SK-N-SH (cell line): ENCODE data around the gene GDF3. TPM values are rescaled to one million over a fixed set of nuclear protein-coding genes. Genes with fewer than 3 reads are reported as not detected.
"Not testable (repeated sequence)": the region's sequence is repeated elsewhere in the genome, so short reads cannot be mapped to it uniquely, and the experiment has no call there.

Experiments
- CTCF ChIA-PET: fragments of 300-600, 350-600 bp; formaldehyde crosslinking; extraction: SDS; loops from one replicate; lab custom pipeline; 2021; lab: Yijun Ruan, JAX
- POLR2A ChIA-PET: fragments of 350-600 bp; sonication (Branson Sonifier 250); formaldehyde crosslinking; extraction: SDS; loops from one replicate; lab custom pipeline; 2020; ENCODE audit warnings: antibody characterized with exemption, inconsistent platforms; lab: Yijun Ruan, JAX
- DNase-seq: peaks from one replicate; pipeline ENCODE4 v3.0.0; 2012
- H2AFZ ChIP-seq: fragments of 200-600 bp; sonication (generic); 2 replicates; pipeline ENCODE4 v1.8.1; 2016; ENCODE audit warnings: antibody characterized with exemption, mild to moderate bottlenecking, low read depth
- H3F3A ChIP-seq: fragments of 200-600 bp; sonication (generic); replicated peaks from 2 replicates; pipeline ENCODE3; 2016; ENCODE audit warnings: antibody characterized with exemption, mild to moderate bottlenecking; ENCODE audit not compliant: insufficient read depth
- H3K27ac ChIP-seq, 2 experiments: fragments of 200-500 bp in 1 of 2; fragments of 200-600 bp in 1 of 2; sonication (Bioruptor generic) in 1 of 2; sonication (generic), shearing (Covaris generic) in 1 of 2; 2 replicates each; pipeline versions ENCODE4 v1.5.1 to v1.6.1; 2014 to 2016; ENCODE audit warnings: low read depth in 2 of 2, inconsistent platforms in 1 of 2, low read length in 1 of 2, mild to moderate bottlenecking in 1 of 2, mixed read lengths in 1 of 2
- H3K27me3 ChIP-seq: fragments of 200-600 bp; sonication (generic), shearing (Covaris generic); 2 replicates; pipeline ENCODE4 v1.6.1; 2016; ENCODE audit warnings: mixed run types; ENCODE audit not compliant: insufficient read depth
- H3K36me3 ChIP-seq, 2 experiments: fragments of 200-500 bp in 1 of 2; fragments of 200-600 bp in 1 of 2; sonication (Bioruptor generic) in 1 of 2; sonication (generic) in 1 of 2; replicated peaks in 1 of 2; 2 replicates each; pipeline versions ENCODE3 to v1.5.1; 2014 to 2016; ENCODE audit warnings: low read length in 1 of 2, mild to moderate bottlenecking in 1 of 2; ENCODE audit not compliant: insufficient read depth in 2 of 2, control insufficient read depth in 1 of 2
- H3K4me1 ChIP-seq, 2 experiments: fragments of 200-500 bp in 1 of 2; fragments of 200-600 bp in 1 of 2; sonication (Bioruptor generic) in 1 of 2; sonication (generic), shearing (Covaris generic) in 1 of 2; 2 replicates each; pipeline versions ENCODE4 v1.5.1 to v1.6.1; 2014 to 2016; ENCODE audit warnings: low read depth in 1 of 2, low read length in 1 of 2, mixed run types in 1 of 2; ENCODE audit not compliant: insufficient read depth in 2 of 2, control insufficient read depth in 1 of 2
- H3K4me2 ChIP-seq: fragments of 200-600 bp; sonication (generic), shearing (Covaris generic); 2 replicates; pipeline ENCODE4 v1.6.1; 2017; ENCODE audit warnings: mixed run types
- H3K4me3 ChIP-seq, 2 experiments: fragments of 200-500 bp in 1 of 2; fragments of 200-600 bp in 1 of 2; sonication (Bioruptor generic) in 1 of 2; sonication (generic), shearing (Covaris generic) in 1 of 2; 2 replicates each; pipeline versions ENCODE4 v1.5.1 to v1.8.1; 2014 to 2016; ENCODE audit warnings: low read depth in 2 of 2, inconsistent platforms in 1 of 2, low read length in 1 of 2, mild to moderate bottlenecking in 1 of 2, mixed read lengths in 1 of 2, moderate library complexity in 1 of 2
- H3K79me2 ChIP-seq: fragments of 200-600 bp; sonication (generic); 2 replicates; pipeline ENCODE4 v1.8.1; 2017; ENCODE audit warnings: mild to moderate bottlenecking; ENCODE audit not compliant: insufficient read depth
- H3K9ac ChIP-seq: fragments of 200-600 bp; sonication (generic); 2 replicates; pipeline ENCODE4 v1.6.1; 2017; ENCODE audit warnings: mixed run types
- H3K9me2 ChIP-seq: fragments of 200-600 bp; sonication (generic); 2 replicates; pipeline ENCODE4 v1.6.1; 2017; ENCODE audit warnings: mixed run types
- H3K9me3 ChIP-seq: fragments of 200-600 bp; sonication (generic); 2 replicates; pipeline ENCODE4 v1.6.1; 2017; ENCODE audit warnings: mixed run types, mild to moderate bottlenecking, moderate library complexity
- H4K20me1 ChIP-seq: fragments of 200-600 bp; sonication (generic); 2 replicates; pipeline ENCODE4 v1.6.1; 2017; ENCODE audit warnings: mild to moderate bottlenecking, mixed run types; ENCODE audit not compliant: insufficient read depth
- ELF1 ChIP-seq: IDR thresholded peaks from 2 replicates; pipeline ENCODE4 v1.4.0; 2012
- EZH2phosphoT487 ChIP-seq: fragments of 200-600 bp; sonication (generic); IDR thresholded peaks from 2 replicates; pipeline ENCODE4 v1.6.1; 2017; ENCODE audit warnings: low read depth, mixed run types, mild to moderate bottlenecking, antibody characterized with exemption, moderate library complexity, borderline replicate concordance
- FOXJ3 ChIP-seq: sonication (generic); formaldehyde crosslinking; IDR thresholded peaks from 2 replicates; pipeline ENCODE4 v1.5.1; 2020; ENCODE audit warnings: mild to moderate bottlenecking, missing genetic modification reagents
- GABPA ChIP-seq: IDR thresholded peaks from 2 replicates; pipeline ENCODE4 v1.4.0; 2012; ENCODE audit warnings: low read depth, mild to moderate bottlenecking
- GATA2 ChIP-seq: sonication (generic); formaldehyde crosslinking; IDR thresholded peaks from 2 replicates; pipeline ENCODE4 v1.5.0; 2020; ENCODE audit warnings: mild to moderate bottlenecking, missing genetic modification reagents
- JUND ChIP-seq: IDR thresholded peaks from 2 replicates; pipeline ENCODE4 v1.4.0; 2012
- MXI1 ChIP-seq: IDR thresholded peaks from 2 replicates; pipeline ENCODE4 v1.6.1; 2012; ENCODE audit warnings: mild to moderate bottlenecking, low read depth, low read length, improper control_type of control experiment
- RCOR1 ChIP-seq: fragments of 150-350 bp; IDR thresholded peaks from 2 replicates; pipeline ENCODE4 v1.6.1; 2017; ENCODE audit warnings: antibody characterized with exemption, low read length
- RXRA ChIP-seq: IDR thresholded peaks from 2 replicates; pipeline ENCODE4 v1.4.0; 2012; ENCODE audit warnings: low read depth, mild to moderate bottlenecking, borderline replicate concordance
- SIN3A ChIP-seq: IDR thresholded peaks from 2 replicates; pipeline ENCODE4 v1.6.1; 2012; ENCODE audit warnings: low read depth, mild to moderate bottlenecking, low read length, moderate library complexity, borderline replicate concordance
- TAF1 ChIP-seq: IDR thresholded peaks from 2 replicates; pipeline ENCODE4 v1.6.1; 2012; ENCODE audit warnings: low read depth, mild to moderate bottlenecking, low read length, moderate library complexity, borderline replicate concordance
- TCF12 ChIP-seq: IDR thresholded peaks from 2 replicates; pipeline ENCODE4 v1.4.0; 2012
- TEAD4 ChIP-seq: IDR thresholded peaks from 2 replicates; pipeline ENCODE4 v1.4.0; 2012; ENCODE audit warnings: mild to moderate bottlenecking, borderline replicate concordance; ENCODE audit not compliant: insufficient read depth
- WGBS: methylation state at CpG from one replicate; pipeline ENCODE4 v1.1.6; 2017; ENCODE audit warnings: low lambda C conversion rate; 5-methylcytosine and 5-hydroxymethylcytosine counted together
- polyA plus RNA-seq, 3 experiments: library from polyadenylated mRNA; depleted of rRNA; stranded (reverse); fragments of >200 nt; gene quantifications; 2 replicates each; pipeline ENCODE4 v1.2.3, GENCODE V29; 2012
- TF ChIP-seq, protein P1 (sequence below): fragments of 150-350 bp; IDR thresholded peaks from 2 replicates; pipeline ENCODE4 v1.6.1; 2016; ENCODE audit warnings: mild to moderate bottlenecking, low read depth, low read length
- TF ChIP-seq, protein P2 (sequence below): fragments of 200-600 bp; sonication (generic); IDR thresholded peaks from 2 replicates; pipeline ENCODE4 v1.6.1; 2017; ENCODE audit warnings: antibody characterized with exemption, mild to moderate bottlenecking, moderate library complexity
- TF ChIP-seq, protein P3 (sequence below): fragments of 150-350 bp; IDR thresholded peaks from 2 replicates; pipeline ENCODE4 v1.6.1; 2017; ENCODE audit warnings: antibody characterized with exemption, low read length, low read depth, borderline replicate concordance
- TF ChIP-seq, protein P4 (sequence below): IDR thresholded peaks from 2 replicates; pipeline ENCODE4; 2012

The GDF3 gene
- polyA plus RNA-seq, 1 of the 3 experiments (the other 2 are of a cell fraction), result not detected

DNA sequence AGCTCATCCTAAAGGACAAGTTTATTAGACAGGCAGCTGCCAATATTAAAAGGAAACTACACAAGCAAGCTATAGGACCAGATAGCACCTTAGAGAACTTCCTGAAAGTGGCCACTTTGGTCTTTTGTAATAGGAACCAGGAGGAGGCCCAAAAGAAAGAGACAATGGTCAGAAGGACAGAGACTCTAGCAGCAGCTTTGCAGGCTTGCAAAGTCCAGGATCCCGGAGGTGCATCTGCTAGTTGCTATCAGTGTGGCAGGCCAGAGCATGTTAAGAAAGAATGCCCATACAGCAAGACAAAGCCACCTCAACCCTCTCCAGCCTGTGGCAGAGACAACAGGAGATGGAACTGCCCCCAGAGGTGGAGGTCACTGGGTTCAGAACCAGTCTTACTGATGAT is 53.3 kb downstream of the GDF3 start:
- no peak for DNase-seq
- Histone ChIP-seq H3K4me1 (no peaks in the 10 kb centered on the region; a peak in 1 of 4 replicates), H3K36me3 (no peaks in the 10 kb centered on the region), H3K79me2 (no peaks in the 10 kb centered on the region), H3F3A (peaks cover 7% of the 10 kb centered on the region), H3K27ac (no peak overlapping the region), H3K9me3 (no peaks in the 10 kb centered on the region), H3K4me2 (no peak overlapping the region), H4K20me1 (no peaks in the 10 kb centered on the region), H3K27me3 (peaks cover 56% of the 10 kb centered on the region), H3K9ac (no peak overlapping the region), H3K4me3 (no peak overlapping the region), H3K9me2 (no peaks in the 10 kb centered on the region), H2AFZ (no peak overlapping the region)
- 29% methylated on average over 1 of the region's 1 CpG for WGBS
- TF ChIP-seq RCOR1 (no peak), GABPA (no peak), EZH2phosphoT487 (no peak), ELF1 (no peak), MXI1 (no peak), FOXJ3 (CRISPR knock-in tag) (no peak), TCF12 (no peak), RXRA (no peak), SIN3A (no peak), TEAD4 (no peak), GATA2 (CRISPR knock-in tag) (no peak), TAF1 (no peak), JUND (no peak)
- TF ChIP-seq, protein P1, sequence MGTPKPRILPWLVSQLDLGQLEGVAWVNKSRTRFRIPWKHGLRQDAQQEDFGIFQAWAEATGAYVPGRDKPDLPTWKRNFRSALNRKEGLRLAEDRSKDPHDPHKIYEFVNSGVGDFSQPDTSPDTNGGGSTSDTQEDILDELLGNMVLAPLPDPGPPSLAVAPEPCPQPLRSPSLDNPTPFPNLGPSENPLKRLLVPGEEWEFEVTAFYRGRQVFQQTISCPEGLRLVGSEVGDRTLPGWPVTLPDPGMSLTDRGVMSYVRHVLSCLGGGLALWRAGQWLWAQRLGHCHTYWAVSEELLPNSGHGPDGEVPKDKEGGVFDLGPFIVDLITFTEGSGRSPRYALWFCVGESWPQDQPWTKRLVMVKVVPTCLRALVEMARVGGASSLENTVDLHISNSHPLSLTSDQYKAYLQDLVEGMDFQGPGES, result no peak
- TF ChIP-seq, protein P2, sequence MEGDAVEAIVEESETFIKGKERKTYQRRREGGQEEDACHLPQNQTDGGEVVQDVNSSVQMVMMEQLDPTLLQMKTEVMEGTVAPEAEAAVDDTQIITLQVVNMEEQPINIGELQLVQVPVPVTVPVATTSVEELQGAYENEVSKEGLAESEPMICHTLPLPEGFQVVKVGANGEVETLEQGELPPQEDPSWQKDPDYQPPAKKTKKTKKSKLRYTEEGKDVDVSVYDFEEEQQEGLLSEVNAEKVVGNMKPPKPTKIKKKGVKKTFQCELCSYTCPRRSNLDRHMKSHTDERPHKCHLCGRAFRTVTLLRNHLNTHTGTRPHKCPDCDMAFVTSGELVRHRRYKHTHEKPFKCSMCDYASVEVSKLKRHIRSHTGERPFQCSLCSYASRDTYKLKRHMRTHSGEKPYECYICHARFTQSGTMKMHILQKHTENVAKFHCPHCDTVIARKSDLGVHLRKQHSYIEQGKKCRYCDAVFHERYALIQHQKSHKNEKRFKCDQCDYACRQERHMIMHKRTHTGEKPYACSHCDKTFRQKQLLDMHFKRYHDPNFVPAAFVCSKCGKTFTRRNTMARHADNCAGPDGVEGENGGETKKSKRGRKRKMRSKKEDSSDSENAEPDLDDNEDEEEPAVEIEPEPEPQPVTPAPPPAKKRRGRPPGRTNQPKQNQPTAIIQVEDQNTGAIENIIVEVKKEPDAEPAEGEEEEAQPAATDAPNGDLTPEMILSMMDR, result no peak
- TF ChIP-seq, protein P3, sequence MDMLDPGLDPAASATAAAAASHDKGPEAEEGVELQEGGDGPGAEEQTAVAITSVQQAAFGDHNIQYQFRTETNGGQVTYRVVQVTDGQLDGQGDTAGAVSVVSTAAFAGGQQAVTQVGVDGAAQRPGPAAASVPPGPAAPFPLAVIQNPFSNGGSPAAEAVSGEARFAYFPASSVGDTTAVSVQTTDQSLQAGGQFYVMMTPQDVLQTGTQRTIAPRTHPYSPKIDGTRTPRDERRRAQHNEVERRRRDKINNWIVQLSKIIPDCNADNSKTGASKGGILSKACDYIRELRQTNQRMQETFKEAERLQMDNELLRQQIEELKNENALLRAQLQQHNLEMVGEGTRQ, result no peak
- TF ChIP-seq, protein P4, sequence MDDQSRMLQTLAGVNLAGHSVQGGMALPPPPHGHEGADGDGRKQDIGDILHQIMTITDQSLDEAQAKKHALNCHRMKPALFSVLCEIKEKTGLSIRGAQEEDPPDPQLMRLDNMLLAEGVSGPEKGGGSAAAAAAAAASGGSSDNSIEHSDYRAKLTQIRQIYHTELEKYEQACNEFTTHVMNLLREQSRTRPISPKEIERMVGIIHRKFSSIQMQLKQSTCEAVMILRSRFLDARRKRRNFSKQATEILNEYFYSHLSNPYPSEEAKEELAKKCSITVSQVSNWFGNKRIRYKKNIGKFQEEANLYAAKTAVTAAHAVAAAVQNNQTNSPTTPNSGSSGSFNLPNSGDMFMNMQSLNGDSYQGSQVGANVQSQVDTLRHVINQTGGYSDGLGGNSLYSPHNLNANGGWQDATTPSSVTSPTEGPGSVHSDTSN, result no peak
- CTCF ChIA-PET, result interaction anchor here (0.6 to 4.4 kb wide), 6 partner anchors 15 to 1024 kb away, joined by 3 to 16 read pairs (median 4); no protein-coding TSS in a partner anchor
- POLR2A ChIA-PET, result no interaction called here

DNA sequence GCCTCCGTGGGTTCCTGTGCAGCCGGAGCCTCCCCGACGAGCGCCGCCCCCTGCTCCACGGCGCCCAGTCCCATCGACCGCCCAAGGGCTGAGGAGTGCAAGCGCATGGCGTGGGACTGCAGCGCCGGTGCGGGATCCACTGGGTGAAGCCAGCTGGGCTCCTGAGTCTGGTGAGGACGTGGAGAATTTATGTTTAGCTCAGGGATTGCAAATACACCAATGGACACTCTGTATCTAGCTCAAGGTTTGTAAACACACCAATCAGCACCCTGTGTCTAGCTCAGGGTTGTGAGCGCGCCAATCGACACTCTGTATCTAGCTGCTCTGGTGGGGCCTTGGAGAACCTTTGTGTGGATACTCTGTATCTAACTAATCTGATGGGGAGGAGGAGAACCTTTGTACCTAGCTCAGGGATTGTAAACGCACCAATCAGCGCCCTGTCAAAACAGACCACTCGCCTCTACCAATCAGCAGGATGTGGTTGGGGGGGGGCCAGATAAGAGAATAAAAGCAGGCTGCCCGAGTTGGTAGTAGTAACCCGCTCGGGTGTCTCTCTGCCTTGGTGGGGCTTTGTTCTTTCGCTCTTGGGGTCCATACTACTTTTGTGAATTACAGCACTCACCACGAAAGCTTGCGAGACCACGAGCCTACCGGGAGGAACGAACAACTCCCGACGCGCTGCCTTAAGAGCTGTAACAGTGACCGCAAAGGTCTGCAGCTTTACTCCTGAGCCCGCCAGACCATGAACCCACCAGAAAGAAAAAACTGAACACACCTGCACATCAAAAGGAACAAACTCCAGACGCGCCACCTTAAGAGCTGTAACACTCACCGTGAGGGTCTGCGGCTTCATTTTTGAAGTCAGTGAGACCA is 55.2 kb downstream of the GDF3 start:
- H3K9ac ChIP-seq, H3K79me2 ChIP-seq, H3K4me1 ChIP-seq, H4K20me1 ChIP-seq, DNase-seq, H3K4me2 ChIP-seq, H3F3A ChIP-seq, H3K9me2 ChIP-seq, H3K36me3 ChIP-seq, H3K27ac ChIP-seq, H3K9me3 ChIP-seq, POLR2A ChIA-PET: not testable (repeated sequence)
- Histone ChIP-seq H2AFZ (peak overlapping the region; percentile 56; the same call in 1 of the 2 replicates), H3K27me3 (peaks cover 67% of the 10 kb centered on the region), H3K4me3 (peak overlapping the region; percentile 12 to 26; a peak in 2 of 4 replicates)
- CTCF ChIA-PET, result interaction anchor here (0.9 to 4.4 kb wide), 4 partner anchors 11 to 695 kb away, joined by 3 to 16 read pairs (median 5); no protein-coding TSS in a partner anchor
- WGBS, result 55% methylated on average over 23 of the region's 40 CpGs
